ENCODE measurements around the gene TSPYL6.

TSPYL6 gene

DNA sequence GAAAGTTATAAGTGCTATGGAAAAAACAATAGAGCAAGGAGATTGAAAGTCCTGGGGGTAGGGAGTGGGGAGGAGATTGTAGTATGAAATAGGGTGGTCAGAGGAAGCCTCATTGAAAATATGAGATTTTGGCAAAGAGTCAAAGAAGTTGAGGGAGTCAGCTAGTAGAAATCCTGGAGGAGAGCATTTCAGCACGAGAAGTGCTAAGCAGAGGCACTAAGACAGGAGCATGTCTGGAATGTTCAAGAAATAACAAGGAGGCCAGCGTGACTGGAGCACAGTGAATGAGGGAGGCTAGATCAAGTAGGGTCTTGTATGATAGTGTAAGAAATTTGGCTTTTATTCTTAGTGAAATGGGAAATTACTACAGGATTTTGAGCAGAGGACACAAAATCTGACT is 2.1 kb upstream of the TSPYL6 start:
- no peak for DNase-seq (ENCODE audit: low read depth in 2 of 3, low spot score in 2 of 3)

DNA sequence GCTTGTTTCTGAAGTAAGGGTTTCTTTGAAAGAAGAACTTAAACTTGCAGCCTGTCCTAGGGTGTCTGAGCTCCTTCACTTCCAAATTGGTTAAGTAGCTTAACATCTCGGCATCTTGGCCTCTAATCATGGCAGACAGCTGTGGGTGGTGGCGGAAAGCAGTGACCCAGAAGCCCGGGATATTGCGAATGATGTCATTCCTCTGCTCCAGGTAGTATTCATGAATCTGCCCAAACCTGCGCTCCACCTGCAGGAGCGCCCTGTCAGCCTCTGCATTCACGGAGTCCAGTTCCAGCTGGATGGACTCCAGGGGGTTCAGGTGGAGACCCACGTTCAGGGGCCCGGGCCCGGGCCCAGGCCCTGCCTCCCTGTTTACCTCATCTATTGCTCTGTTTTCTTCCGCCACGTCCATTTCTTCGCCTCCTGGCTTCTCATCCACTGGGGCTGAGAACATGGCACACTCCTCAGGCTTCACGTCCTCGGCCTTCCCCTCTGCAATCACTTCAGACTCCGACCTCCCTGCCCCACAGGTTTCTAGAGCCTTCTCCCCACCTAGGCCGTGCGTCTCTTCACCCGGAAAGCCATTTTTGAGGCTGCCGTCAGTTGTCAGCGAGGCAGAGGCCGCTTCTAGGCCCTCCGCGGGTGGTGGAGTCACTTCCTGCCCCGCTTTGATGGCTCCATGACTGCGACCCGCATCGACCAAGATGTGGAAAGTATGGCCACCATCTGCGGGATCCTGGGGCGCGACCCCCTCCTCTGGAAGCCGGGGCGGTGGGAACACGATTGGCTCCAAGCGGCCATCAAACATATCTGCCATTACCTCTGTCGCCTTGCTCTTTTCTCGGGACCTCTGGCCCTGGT is 569 bp downstream of the TSPYL6 start:
- no peak for DNase-seq (ENCODE audit: low read depth in 2 of 3, low spot score in 2 of 3)

DNA sequence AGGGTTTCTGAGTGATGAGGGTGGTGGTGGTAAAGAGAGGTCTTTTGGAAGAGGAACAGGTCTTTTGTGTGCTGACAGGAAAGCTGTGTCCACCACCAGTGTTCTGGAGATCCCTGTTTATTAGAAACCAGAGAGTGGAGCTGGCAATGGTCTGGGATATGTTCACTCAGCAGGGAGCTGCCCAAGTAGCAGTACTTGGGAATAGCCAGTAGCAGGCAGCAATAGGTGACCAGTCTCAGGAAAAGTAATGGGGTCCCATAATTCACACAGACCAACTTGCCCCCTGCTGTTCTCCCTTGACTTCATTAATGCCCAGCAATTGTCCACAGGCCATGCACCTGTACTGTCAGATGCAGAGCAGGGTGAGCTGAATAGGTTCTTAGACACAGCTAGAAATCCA is 1.8 kb downstream of the TSPYL6 start:
- no peak for DNase-seq (ENCODE audit: low read depth in 2 of 3, low spot score in 2 of 3)

DNA sequence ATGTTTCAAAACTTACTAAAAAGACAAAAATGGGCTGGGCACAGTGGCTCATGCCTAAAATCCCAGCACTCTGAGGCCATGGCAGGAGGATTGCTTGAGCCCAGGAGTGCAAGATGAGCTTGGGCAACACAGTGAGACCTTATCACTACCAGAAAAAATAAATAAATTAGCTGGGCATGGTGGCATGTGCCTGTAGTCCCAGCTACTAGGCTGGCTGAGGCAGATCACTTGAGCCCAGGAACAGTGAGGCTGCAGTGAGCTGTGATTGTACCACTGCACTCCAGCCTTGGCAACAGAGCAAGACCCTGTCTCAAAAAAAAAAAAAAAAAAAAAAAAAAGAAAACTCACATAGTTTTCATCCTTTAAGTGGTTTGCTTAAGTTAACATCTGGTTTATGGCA is 6.4 kb downstream of the TSPYL6 start:
- DNase-seq (ENCODE audit: low read depth in 2 of 3, low spot score in 2 of 3): no peak

DNA sequence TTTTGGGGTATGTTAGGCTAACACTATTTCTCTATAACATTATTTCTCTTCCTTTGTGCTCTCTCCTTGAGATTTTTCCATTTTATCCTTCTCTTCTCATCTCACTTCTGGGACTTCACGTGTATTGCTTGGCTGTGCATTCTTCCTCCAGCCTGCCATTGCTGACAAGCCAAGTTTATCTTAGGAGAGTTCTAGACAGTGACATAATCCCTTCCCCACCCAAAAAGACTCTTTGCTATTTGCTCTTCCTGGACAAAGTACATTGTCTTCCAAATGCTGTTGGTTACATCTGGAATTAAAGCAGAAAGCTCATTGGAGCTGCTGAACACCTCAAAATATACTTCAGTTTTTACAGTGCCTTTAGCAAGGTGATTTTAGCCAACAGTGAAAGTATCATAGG is 8.9 kb downstream of the TSPYL6 start:
- no peak for DNase-seq (ENCODE audit: low read depth in 2 of 3, low spot score in 2 of 3)

DNA sequence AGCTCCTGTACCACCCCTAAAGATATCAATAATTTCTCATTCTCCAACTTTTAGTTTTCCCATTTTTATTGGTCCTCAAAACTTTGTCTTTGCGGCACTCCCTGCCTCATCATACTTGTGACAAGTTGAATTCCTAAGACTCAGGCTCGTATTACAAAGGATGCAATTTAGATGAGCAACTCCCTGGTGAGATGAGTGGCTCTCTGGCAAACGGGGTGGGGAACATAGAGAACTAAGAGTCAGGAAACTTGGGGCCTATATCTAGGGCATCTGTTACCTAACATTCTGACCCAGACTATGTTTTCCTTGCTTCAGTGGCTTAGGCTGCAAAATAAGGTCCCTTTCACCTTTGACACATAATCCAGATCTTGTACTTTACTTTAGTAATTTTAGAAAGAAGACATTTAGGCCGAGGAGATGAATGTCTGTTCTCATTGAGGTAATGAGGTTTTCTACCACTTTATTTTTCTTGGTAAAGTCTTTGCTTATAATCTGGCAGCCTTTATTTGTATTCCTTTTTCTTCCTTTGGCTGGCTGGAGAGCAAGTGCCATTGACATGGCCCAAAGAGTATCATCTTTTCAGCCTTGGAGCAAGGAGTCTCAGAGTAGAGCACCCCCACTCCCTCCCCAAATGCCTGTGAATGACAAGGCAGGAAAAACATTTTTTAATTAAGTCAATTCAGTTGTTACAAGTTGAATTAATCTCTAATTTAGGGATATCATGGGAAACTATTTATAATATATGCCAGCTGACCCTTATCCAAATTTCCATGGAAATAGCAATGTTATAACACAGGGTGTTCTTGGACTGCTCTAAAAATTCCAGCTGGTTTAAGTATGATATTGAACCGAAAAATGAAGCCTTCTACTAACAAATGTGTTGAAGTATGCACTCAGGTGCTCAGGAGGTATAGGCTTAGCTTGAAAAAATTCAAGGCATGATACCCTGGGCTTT is 15.2 kb downstream of the TSPYL6 start:
- DNase-seq (ENCODE audit: low read depth in 2 of 3, low spot score in 2 of 3): no peak

DNA sequence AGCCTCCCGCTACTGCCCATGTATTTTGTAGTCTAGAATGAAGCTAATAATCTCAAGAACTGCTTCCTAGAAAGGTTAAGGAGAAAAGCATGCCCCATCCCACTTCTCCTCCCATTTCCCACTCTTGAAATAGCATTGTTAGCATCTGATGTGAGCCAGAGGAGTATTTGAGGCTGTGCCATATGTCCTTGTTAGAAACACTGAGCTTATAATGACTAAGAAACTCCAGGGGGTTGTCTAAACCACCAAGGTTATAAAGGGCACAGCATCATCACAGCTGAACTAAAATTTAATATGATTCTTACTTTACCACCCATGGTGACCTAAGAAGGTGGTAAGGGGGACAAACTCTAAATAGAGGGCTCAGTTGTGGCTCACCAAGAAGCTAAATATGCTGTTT is 16.6 kb downstream of the TSPYL6 start:
- DNase-seq (ENCODE audit: low read depth in 2 of 3, low spot score in 2 of 3): no peak

DNA sequence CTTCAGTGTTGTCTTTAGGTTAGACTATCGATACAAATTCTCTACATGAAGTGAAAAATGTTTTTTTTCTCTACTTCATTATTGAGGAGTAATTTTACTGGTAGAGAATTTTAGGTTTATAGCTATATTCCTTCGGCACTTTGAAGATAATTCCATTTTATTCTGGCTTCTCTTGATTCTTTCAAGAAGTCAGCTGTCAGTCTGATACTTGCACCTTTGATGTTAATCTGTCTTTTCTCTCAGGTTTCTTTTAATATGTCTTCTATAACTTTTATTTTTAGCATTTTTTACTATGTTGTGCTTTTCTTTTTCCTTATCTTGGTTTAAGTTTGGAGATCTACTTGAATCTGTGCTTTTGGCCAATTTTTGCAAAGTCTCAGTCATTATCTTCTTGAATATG is 18.6 kb downstream of the TSPYL6 start:
- DNase-seq (ENCODE audit: low read depth in 2 of 3, low spot score in 2 of 3): no peak

DNA sequence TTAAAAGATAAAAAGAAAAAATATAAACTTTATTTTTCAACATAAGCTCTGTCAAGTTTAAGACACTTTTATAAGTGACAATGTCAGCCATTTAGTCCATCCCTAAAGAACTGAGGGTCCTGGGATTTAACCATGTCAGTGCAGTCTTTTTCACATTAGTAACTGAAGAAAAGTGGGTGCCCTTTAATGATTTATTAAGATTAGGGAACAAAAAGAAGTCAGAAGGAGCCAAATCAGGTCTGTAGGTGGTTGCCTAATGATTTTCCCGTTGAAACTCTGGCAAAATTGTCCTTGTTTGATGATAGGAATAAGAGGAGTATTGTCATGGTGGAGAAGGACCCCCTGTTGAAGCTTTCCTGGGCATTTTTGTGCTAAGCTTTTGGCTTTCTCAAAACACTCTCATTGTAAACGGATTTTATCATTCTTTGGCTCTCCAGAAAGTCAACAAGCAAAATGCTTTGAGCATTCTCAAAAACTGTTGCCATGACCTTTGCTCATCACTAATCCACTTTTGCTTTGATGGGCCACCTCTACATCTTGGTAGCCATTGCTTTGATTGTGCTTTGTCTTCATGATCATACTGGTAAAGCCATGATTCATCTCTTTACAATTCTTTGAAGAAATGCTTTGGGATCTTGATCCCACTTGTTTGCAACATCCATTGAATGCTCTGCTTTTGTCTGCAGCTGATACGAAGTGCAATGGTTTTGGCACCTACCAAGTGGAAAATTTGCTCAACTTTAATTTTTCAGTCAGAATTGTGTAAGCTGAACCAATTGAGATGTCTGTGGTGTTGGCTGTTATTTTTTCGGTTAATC is 22.0 kb downstream of the TSPYL6 start:
- DNase-seq (ENCODE audit: low read depth in 2 of 3, low spot score in 2 of 3): no peak

DNA sequence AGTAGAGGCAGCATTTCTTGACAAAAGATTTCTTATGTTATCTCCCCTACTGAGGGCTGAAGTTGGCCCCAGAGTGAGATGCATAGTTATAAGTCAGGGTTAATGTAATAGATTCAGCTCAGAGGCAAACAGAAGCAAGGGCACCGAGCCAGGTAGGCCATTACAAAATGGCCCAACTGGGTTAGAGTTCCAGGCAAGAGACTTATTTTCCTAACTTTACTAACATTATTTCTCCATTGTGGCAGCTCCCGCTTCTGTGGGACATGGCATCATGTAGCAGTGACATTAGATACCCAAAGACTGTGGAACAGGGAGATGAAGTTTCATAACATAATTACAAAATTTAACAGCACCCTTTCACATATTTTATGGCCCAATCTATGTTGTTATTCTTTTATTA is 27.1 kb downstream of the TSPYL6 start:
- DNase-seq (ENCODE audit: low read depth in 2 of 3, low spot score in 2 of 3): no peak

DNA sequence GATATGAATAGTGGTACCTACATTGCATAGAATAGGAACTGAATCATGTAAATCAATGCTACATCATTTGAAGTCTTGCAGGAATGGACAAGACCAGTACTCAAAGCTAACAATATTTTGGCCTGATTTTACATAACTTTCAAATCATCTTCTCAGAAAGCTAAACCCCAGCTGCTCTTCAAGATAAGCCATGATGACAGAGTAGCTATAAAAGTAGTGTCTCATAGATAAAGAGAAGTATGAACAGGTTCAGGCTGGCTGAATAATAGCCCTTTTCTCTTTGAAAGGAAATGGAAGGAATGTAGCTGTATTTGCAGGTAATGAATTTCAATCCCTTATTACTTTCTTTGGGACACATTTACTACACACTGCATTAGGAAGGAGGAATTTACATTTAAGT is 28.2 kb downstream of the TSPYL6 start:
- DNase-seq (ENCODE audit: low read depth in 2 of 3, low spot score in 2 of 3): no peak

DNA sequence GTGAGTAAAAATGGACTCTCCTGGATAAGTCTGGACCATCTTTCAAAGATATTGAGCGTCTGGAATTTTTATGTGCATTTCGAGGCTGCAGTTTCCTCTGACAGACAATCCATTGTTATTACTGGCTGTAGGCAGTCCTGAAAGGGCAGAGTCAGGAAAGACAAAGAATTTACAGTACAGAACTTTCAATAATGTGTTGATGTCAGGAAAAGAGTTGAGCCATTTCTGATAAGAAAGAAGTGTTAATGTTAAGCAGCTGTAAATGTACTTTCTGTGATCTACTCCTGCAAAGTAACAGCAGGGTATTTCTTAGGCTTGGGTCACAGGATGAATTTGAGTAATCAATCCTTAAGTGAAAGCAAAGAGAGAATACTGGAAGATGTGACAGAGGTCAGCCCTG is 29.8 kb downstream of the TSPYL6 start:
- no peak for DNase-seq (ENCODE audit: low read depth in 2 of 3, low spot score in 2 of 3)

DNA sequence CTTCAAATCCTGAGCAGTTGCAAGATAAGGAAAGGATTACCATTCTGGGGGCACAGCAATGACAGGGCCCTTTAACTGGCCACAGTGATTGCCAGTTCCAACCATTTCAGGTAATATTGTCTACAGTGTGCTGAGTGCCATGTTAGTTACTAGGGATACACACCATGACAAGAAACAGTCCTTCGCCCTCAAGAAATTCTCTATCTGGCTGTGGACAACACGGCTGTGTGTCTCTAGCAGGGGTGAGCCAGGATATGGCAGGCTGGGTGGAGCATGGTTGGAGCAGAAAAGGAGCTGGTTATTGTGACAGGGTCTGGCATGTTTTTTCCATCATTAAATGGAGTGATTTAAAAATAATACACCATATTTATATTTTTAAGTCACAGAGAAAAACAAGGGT is 31.0 kb downstream of the TSPYL6 start:
- no peak for DNase-seq (ENCODE audit: low read depth in 2 of 3, low spot score in 2 of 3)

DNA sequence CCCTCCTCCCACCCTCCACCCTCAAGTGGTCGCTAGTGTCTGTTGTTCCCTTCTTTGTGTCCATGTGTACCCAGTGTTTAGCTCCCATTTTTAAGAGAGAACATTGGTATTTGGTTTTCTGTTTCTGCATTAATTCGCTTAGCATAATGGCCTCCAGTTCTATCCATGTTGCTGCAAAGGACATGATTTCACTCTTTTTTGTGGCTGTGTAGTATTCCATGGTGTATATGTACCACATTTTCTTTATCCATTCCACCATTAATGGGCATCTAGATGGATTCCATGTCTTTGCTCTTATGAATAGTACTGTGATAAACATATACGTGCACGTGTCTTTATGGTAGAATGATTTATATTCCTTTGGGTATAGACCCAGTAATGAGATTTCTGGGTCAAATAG is 42.9 kb downstream of the TSPYL6 start:
- no peak for DNase-seq (ENCODE audit: low read depth in 2 of 3, low spot score in 2 of 3)

DNA sequence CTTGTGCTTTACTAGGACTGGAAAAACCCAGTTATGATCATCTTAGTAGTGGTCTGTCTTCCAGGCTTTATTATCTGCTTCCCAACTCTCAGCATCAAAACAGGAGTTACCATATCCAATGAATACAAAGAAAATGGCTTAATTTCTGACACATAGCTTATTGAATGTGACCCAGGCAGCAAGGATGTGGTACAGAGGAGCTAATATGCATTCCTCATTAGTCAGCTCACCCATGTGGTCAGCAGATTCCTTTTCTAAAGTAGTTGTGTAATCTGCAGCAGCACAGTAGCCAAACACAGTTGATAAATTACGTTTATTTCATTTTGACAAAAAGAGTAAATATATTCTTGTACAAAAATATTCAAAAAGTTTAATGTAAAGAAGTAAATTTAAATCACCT is 43.6 kb downstream of the TSPYL6 start:
- DNase-seq (ENCODE audit: low read depth in 2 of 3, low spot score in 2 of 3): no peak

DNA sequence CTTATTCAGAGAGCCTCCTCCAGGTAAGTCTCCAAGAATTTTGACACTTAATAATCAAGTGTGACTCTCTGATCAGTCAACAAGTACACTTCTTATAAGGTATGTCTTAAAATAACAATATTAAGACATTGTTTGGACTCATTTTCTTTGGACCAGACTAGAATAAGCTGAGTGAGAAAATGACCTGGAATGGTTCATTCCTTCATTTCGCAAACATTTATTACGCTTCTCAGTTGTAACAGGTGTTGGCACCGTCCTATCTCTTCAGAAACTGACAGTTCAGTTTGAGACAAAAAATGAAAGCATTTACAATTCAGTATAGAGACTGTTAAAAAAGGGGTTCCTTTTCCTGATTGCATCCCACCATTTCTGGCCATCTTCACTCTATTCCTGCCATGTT is 46.6 kb downstream of the TSPYL6 start:
- no peak for DNase-seq (ENCODE audit: low read depth in 2 of 3, low spot score in 2 of 3)

DNA sequence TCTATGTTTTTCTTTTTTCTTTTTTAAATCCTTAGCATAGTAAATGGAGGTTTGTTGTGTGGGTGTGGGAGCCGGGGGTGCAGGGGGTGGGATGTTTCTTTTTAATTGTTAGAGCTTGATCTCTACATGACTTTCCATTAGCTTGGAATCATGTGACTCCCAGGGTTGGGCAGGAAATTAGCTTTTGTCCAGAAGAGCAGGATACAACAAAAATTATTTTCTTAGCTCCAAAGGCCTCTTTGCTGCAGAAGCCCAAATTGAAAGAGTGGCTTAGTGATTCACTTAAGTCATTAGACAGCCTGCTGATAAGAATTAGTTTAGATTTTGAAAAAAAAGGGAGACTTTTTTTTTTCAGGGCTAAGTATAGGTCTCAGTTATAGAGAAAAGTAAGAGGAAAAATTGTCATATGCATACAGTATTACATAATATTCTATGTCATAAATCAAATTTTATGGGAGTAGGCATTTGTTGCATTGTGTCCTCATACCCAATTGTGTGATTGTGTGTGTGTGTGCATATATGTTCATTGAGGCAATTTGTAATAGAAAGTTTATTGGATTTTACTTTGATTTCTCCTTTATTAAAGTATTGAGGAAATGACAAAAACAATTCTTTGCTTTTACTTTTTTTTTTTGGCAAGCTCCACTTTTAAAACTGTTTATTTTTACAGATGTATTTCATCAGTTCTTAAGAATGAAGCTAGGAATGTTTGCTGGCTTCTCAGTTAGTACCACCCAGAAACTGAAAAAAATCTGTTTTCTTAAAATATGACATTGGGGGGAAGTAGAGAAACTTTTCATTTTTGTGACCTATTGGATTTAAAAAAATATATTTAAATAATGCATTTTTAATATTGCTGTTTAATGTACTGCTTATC is 47.4 kb downstream of the TSPYL6 start:
- DNase-seq (ENCODE audit: low read depth in 2 of 3, low spot score in 2 of 3): no peak

DNA sequence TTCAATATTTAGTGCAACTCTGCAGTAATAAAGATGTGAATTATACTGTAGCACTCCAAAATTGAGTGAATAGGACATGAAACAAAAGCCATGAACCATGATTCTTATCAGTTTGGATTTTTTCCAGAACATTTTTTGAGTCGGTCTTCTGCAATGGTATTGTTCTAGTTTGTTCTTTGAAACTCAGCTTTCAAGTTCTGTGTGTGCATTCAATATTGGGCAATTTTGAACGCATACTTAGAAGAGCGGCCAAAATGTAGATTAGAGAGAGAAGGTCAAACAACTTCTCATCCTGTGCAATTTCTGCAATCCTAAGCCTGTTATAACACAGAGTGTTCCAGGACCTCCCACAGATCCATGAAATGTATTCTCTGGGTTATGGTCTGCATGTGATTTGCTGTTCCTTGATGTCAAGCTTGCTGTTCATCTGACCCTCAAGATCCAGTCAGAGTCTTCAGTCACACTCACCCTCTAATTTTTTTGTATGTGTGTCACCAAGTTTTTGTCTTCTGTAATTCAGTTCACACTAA is 48.3 kb downstream of the TSPYL6 start:
- DNase-seq (ENCODE audit: low read depth in 2 of 3, low spot score in 2 of 3): no peak

DNA sequence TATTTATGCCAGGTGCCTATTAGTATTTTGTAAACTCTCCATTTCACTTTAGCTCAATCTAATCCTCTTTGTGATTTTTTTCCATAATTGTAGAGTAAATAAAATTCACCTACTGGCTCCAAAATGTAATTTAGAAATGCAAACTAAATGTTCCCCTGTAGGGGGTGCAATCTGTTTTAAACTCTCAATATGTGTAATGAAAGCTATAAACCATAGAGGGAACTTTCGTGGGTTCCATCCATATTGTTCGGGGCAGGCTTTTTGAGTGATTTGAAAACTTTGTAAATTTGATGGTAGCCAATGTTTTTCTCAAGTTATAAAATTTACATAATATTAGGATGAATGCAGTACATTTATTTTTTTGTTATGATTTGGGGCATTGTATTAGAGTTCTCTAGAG is 49.4 kb downstream of the TSPYL6 start:
- DNase-seq (ENCODE audit: low read depth in 2 of 3, low spot score in 2 of 3): no peak

DNA sequence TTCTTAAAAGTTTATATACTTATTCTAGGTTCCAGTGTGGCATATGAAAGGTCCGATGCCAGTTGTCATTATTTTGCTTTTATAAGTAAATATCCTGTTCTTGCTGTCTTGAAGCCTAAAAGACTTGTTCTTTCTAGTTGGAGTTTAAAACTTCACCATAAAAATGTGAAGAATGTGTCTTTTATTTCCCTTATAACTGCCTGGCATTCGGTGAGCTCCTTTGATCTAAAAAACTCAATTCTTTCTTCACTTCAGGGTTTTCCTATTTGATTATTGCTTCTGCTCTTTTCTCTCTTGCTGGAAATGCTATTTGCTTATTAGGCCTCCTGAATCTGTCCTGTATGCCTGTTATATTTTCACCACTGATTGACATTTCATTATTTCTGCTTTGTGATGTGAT is 51.6 kb downstream of the TSPYL6 start:
- DNase-seq (ENCODE audit: low read depth in 2 of 3, low spot score in 2 of 3): no peak

All from activated CD8-positive, alpha-beta memory T cell treated with anti-CD3 and anti-CD28 coated beads for 48 hours (primary cell).